Gastrocnemius medialis (tissue), 4 donors: Measurements from ENCODE around the gene SMOC2.

Experiments used
- CTCF ChIP-seq, 5 experiments: fragments of 450-650 bp in 3 of 5; fragments of 200-600 bp in 2 of 5; sonication (generic) in 2 of 5; IDR thresholded peaks in 4 of 5; conservative IDR thresholded peaks in 1 of 5; 1 replicate in 4 of 5; 2 replicates in 1 of 5; pipeline ENCODE4 v1.5.1; 2016 to 2019; ENCODE audit warnings: antibody characterized with exemption in 5 of 5, mild to moderate bottlenecking in 3 of 5, moderate library complexity in 3 of 5
- POLR2A ChIP-seq, 2 donors: fragments of 450-650 bp; IDR thresholded peaks; one replicate each; pipeline ENCODE4 v1.6.1; 2017; ENCODE audit warnings: antibody characterized with exemption in 2 of 2, mild to moderate bottlenecking in 2 of 2, moderate library complexity in 2 of 2

- TF ChIP-seq CTCF (IDR thresholded peaks at IDR 0.05 in 4 of 5, conservative IDR thresholded peaks at IDR 0.05 in 1 of 5) (no peak), POLR2A (IDR thresholded peaks at IDR 0.05) (no peak)
Observed at GRCh38 chr6:168518867-168519266, 77.9 kb downstream of the SMOC2 start.
